GM21576 (cell line): ENCODE measurements around the gene CACNB1.

ENCODE experiments used
- ATAC-seq: cut with Tn5 transposase; IDR thresholded peaks from one replicate; pipeline ENCODE4 v1.9.1; 2021; ENCODE audit warnings: mild to moderate bottlenecking, moderate library complexity; ENCODE audit not compliant: unreplicated experiment

CACNB1 gene

DNA sequence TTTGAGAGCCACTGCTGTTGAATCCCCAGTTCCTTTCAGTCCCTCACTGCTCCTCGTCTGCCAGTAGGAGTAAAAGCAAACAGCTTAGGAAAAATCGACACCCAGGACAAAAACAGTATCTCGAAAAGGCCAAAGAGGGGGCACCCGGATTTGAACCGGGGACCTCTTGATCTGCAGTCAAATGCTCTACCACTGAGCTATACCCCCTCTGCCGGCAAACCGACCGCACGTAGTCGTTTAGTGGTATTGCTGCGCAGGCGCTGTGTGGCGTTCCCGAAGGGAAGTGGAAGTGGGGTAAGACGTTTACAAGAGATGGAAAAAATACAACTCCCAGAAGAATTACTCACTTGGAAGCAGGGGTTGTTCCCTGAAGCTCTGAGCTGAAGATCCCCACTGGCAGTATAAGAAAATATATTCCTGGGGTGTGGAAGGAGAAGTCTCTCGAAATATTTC lies 43.8 kb downstream of the CACNB1 start:
- ATAC-seq = no peak

DNA sequence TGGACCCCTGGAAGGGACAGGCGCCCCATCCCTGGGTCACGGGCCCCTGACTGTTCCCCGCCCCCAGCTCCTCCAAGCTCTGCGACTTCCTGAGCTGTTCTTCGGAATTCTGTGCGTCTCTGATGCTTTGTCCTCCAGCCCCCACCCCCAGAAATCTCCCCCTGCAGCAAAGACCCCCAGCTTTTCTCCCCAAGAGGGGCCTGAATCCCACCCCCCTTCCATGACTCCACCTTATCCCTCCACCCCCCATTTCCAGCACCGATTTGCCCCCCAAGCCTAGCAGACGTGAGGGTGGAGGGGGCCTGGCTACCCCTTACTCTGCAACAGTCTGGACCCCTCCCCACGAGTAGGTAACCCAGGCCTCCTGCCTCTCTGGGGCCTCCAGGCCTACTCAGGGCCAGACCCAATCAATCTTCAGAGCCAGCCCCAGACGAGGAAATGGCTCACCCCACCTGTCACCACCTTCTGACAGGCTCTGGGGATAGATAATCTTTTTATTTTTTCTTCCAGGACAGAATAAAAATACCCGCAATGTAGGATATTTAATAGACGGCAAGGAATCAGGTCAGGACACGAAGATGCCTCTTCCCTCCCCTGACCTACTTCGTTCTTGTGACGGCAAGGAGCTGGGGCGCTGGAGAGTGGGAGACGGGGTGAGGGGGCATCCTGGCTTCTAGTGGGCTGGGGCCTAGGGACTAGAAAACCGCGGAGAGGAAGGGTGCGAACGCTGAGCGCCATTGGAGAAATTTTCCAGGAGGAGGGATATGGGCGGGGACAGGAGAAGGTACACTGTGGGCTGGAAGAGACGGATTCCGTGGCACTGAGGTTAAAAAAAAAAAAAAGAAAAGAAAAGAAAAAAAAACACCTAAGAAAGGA lies 45.3 kb downstream of the CACNB1 start:
- ATAC-seq = no peak

DNA sequence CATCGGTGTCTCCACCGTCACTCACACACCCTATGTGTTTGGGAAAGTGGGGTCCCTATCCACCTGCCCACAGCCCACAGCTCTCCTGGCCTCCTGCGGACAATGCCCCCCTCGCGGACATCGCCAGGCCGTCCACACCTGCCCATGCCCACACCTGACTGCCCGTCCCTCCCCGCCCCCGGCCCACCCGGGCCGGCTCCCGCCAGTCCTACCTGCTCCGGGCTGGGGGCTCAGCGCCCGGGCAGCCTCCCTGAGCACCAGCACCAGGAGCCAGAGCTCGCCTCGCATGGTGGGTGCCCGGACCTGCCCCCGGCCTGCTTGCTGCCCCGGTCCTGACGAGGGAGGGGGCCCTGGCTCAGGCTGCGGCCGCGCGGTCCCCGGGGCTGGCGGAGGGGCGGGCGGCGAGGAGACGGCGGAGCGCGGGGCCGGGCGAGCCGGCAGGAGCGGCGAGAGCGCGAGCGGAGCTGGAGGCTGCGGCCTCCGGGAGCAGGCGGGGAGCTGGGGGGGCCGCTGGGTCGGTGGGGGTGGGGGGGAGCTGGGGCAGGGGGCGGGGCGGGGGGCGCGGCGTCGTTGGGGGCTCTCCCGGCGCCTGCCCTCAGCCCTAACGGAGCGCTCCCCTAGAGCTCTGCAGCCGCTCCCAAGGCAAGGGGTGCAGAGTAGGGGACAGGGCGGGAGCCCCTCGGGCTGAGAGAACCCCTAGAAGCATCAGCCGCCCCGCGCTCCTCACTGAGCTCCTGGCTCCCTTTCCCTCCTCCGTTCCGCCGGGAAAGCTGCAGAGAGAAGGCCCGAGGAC lies 46.1 kb downstream of the CACNB1 start, which contains the start of gene PLXDC1:
Gene PLXDC1 (minus strand): TSS at position 488 of the 793 bp plus-strand sequence. CDS start 200 bp downstream, at position 288.
- no peak for ATAC-seq

DNA sequence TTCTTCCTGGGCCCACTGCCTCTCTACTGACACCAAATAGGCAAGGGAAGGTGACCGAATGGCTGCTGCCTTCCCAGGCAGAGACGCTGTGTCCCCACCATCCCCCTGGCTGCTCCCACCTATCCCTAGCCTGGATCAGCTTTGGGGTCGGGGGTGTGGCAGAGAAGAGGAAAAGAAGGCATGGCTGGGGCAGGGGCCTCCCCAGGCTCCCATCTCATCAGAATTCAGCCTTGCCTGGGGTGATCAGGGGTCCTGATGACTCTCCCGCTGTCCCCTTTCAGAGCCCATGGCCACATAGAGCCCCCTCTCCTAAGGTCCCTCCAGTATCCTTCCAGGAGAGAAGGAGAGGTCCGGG lies 46.7 kb downstream of the CACNB1 start:
- no peak for ATAC-seq

DNA sequence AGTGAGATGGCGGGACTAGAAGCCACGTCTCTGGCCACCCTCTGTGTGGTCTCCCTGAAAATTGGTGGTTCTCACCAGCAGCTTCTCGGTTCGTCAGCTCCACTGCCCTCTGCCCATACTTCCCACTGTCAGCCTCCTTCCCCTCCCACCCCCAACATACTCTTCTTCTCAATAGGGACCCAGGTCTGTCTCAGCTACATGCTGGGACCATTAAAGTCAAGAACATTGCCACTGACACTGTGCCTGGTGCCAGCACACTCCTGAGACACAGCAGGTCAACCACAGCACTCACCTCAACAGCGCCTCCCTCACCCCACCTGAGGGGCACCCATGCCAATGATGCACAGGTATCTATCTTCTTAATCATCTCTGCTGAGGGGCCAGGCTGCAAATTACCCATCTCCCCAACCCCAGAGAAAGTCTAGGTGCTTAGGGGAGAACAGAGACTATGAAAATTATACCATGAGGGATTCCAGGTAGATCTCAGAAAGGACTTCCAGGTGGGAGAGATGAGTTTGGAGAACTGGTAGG lies 47.3 kb downstream of the CACNB1 start:
- ATAC-seq = no peak

DNA sequence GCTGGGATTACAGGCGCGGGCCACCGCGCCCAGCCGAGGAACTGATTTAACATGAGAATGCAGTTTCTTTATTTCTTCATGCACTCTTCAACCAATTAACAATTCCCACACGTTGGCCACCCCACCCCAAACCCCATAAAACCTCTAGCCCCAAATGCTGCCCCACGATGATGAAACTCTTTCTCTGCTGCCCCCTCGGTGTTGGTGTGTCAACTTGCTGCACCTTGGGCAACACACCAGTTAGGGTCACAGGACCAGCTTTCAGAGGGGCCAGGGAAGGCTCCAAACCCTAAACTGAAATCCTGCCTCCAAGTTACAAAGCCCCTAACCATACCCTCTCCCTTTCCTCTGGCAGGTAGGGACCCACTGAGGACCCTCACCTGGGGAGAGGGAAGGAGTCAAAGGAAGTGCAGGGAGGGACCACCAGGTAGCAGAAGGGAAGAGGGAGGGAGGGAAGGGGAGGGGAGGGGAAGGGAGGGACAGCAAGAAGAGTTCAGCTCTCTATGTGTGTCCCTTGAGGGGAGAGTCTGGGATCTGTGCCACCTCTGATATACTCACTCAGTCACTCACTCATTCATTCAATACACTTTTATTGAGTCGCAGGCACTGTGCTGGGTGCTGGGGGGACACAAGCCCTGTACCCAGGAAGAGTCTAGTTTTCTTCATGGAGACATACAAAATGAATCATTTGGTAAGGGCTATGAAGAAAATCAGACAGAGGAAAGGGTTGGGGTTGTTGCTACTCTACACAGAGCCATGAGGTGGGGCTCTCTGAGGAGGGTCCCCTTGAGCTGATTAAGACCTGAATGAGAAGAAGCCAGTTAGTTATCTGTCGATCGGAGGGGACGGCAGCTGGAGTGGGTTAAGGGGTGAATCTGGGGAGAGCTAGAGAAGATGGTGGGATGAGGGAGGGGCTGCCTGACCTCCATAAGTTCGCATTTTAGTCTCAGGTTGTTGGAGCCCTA lies 50.0 kb downstream of the CACNB1 start:
- ATAC-seq = no peak

DNA sequence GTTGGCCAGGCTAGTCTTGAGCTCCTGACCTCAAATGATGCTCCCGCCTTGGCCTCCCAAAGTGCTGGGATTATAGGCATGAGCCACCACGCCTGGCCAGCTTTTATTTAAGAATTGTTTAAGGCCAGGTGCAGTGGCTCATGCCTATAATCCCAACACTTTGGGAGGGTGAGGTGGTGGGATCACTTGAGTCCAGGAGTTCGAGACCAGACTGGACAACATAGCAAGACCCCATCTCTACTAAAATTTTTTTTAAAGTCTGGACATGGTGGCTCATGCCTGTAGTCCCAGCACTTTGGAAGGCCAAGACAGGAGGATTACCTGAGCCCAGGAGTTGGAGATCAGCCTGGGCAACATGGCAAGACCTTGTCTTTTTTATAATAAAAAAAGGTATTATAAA lies 51.2 kb downstream of the CACNB1 start:
- ATAC-seq = no peak

DNA sequence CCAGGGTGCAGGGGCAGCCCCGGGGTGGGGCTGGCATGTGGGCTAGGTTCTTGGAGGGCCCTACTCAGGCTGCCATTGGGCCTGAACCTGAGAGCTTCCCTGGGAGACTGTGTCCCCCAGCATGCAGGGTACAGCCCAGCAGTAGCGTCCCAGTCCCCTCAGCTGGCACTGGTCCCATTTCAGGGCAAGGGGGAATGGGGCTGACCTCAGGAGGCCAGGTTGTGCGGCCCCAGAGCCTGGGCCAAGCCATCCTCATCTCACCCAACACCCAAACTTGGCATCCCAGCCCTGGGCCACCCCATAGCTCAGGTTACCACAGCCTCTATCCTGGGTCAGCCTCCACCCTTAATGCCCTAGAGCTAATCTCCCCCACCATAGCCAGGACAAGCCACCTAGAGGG lies 52.3 kb downstream of the CACNB1 start:
- no peak for ATAC-seq

DNA sequence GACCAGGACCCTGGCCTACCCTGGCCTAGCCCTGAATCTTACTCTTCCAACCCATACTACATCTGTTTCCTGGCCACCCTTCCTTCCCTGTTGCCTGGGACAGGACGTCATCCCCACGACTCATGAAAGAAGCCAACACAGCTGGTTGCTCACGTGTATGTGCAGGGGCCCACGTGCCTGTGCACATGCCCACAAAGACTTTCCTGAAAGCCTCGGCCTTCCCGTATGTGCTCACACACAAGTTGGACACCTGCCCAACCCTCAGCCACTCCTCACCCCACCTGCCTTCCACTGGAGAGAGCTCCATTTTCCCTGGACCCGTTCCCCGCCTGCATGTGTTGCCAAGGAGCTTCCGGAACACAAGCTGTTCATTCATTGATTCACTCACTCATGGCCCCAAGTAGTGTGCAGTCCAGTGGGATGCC lies 53.0 kb downstream of the CACNB1 start:
- no peak for ATAC-seq

DNA sequence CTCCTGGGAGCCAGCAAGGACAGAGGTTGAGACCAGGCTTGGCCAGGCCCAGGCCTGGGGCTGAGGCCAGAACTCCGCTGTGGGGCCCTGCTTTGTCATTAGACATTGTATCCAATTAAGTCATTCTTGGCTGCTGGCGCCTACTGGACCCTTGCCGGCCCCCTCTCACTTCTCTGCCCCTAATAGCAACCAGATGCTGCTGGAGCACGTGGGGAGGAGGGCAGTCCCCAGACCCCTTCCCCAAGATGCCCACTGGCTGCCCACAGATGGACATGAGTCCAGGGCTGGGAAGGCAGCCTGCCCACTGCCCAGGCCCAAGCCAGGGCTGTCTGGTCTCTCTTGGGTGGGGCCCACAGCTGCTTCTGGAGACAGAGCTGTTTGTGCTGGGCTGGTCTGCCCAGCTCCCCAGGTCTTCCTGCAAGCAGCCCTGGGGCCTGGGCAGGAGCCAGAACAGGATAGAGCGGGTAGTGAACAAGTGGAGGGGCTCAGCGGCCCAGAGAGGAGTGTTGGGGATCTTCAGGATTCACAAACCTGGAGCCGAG lies 53.8 kb downstream of the CACNB1 start:
- ATAC-seq = no peak

DNA sequence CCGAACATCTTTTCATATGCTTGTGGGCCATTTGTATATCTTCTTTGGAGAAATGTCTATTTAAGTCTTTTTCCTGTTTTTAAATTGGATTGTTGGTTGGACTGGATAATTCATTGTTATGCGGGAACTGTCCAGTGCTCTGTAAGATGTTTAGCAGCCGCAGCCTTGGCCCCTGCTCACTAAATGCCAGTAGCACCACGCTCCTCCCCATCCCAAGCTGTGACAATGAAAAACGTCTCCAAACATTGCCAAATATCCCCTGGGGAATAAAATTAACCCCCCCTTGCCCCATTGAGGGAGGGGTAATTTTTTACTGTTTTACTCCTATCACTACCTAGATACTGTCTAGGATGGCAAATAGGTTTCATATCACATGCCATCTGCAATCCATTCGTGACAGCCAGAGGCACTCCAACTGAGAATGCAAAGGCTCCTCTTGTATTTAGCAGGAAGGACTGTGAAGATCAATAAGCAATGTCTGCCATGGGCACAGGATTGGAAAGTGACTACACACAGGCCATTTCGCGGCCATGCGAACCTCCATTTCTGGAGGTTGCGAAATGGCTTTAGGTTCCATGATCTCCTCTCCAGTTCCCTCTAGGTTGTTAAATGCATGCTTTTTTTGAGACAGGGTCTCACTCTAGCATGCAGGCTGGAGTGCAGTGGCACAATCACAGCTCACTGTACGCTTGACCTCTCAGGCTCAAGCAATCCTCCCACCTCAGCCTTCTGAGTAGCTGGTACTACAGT lies 55.4 kb downstream of the CACNB1 start:
- no peak for ATAC-seq

DNA sequence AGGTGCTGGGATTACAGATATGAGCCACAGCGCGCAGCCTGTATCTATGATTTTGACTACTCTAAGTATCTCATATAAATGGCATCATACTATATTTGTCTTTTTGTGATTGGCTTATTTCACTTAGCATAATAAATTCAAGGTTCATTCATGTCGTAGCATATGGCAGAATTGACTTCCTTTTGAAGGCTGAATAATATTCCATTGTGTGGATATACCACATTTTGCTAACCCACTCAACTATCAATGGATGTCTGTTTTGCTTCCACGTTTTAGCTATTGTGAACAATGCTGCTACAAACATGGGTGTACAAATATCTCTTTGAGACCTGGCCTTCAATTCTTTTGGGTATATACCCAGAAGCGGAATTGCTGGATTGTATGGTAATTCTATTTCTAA lies 56.2 kb downstream of the CACNB1 start:
- no peak for ATAC-seq

DNA sequence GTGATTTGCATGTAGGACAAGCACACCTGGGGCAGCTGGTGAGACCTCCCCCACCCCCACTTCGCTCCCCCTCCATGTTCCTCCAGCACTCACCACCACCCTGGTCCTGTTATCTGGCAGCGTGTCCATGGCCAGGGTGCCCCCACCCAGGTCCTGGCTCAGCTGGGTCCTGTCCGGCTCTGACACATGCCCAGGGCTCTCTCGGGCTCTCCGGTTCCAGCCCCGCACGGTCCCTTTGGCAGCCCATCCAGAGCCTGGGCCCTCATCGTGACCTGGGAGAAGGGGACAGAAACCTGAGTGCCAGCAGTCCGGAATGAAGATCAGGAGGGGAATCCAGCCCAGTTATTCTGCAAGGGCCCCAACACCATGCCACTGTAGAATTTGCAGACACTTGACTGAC lies 57.9 kb downstream of the CACNB1 start:
- no peak for ATAC-seq

DNA sequence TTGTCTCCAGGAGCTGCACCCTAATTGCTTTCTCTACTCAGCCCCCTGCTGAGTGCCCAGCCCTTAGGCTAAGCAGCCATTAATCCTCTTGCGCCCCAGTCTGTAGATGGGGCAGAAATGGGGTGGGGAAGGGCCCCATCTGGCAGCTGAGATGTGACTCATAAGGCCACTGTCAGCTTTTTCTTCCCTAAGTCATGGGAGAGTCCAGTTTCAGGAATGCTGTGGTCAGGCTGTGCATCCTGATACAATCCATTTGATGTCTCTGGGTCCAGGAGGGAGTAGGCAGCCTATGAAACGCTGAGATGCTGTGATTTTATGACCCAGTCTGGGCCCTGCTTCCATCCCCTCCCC lies 58.3 kb downstream of the CACNB1 start:
- no peak for ATAC-seq

DNA sequence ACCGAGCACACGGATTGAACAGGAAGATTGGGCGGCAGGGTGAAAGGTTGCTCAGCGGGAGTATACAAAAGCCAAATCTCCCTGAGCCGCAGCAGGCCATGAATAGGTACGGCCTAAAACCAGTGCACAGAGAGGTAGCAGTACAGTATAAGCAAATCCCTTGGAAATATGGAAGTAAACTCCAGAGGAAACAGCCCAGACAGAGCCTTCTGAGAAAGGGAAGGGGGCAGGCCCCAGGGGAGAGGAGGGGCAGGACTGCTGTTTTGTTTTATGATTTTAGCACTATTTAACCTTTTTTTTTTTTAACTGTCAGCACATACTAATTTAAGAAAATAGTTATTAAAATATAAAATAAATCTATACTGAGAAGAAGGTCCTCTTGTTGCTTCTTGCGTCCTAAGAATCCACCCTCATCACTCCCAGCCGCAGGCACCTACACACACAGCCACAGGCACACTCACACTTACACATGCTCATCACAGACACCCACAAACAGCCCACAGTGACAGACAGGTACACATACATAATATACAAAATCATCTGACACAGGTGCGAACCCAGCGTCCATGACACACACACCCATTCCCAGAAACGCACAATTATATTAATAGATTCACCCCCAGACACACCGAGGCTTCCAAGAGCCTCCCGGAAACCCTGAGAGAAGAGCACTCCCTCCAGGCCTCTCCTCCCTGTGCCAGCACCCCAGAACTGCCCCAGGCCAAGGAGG lies 58.9 kb downstream of the CACNB1 start:
- ATAC-seq = no peak

DNA sequence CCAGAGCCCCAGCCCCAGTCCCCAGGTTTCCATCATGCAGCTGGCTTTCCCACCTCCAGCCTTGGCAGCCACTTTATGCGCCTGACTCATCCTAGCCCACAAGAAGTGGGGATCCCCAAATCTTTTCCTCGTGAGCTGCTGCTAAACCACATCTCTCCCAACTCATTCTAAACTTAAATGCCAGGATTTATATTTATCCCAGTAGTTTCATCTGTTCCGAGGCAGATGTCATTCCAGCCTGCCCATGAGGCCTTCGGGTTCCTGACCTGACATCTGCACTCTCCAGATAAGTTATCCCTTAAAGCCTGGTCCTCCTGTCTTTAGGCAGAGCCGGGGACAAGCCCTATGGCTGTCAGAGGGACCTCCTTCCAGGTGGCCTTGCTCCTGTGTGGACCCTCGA lies 62.6 kb downstream of the CACNB1 start:
- no peak for ATAC-seq

DNA sequence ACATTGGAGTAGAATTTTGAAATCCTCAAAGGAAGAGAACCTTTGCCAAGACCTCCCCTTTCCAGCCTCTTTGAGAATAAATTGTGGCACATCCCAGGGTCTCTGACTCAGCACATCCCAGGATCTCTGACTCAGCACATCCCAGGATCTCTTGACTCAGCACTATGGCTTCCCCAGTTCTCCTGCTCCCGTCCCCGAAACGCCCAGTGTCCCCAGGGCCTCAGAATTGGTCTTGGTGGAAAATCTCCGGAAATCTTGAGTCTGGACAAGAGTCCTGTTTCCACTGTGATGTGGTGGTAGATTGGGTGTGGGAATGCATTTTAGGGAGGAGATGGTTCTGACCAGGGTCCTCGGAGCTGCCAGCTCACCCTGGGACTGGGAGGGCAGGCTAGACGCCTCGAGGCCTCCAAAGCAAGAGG lies 65.3 kb downstream of the CACNB1 start:
- ATAC-seq = no peak

DNA sequence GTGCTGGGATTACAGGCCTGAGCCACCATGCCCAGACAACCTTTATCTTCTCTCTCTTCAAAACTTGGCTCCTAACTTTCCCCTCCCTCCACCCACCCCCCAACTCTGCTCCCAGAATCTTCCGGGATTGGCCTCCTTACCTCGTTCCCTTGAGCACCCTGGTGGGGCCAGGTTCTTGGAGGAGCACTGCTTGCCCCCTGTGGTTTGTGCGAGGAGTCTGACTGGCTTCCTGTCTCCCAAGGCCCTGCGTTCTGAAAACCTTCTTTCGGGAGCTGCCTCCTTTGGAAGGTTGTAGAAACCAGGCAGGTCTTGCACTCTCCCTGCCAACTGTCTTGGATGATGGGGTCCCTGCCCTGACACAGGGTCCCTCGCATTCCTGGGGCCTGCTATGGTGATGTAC lies 65.9 kb downstream of the CACNB1 start:
- ATAC-seq = no peak

DNA sequence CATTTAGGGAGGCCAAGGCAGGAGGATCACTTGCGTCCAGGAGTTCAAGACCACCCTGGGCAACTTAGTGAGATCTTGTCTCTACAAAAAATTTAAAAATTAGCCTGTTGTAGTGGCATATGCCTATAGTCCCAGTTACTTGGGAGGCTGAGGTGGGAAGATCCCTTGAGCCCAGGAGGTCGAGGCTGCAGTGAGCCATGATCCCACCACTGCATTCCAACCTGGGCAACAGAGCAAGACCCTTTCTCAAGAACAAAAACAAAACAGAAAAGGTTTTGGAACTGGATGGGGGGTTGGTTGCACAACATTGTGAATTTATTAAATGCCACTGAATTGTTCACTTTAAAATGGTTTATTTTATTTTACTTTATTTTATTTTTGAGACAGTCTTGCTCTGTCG lies 67.3 kb downstream of the CACNB1 start:
- no peak for ATAC-seq
